Fibroblast of the aortic adventitia (primary cell): ENCODE data around the gene NUDT2. TPM values are rescaled to one million over a fixed set of nuclear protein-coding genes. Genes with fewer than 3 reads are reported as not detected.
"Not testable (repeated sequence)": the region's sequence is repeated elsewhere in the genome, so short reads cannot be mapped to it uniquely, and the experiment has no call there.

Experiments used
- DNase-seq: peaks from one replicate; pipeline ENCODE4 v3.0.0-alpha.2; 2010; ENCODE audit warnings: low read depth
- H3K4me3 ChIP-seq: 2 replicates; pipeline ENCODE4 v1.5.1; 2011; ENCODE audit warnings: low read depth, mild to moderate bottlenecking, control low read depth, low read length, moderate library complexity
- total RNA-seq: library from RNA; depleted of rRNA; stranded (reverse); fragments of >200 nt; gene quantifications from 2 replicates; pipeline ENCODE4 v1.2.3, GENCODE V29; 2012; ENCODE audit warnings: low replicate concordance
- TF ChIP-seq, protein P1 (sequence below): IDR thresholded peaks from 2 replicates; pipeline ENCODE4 v1.5.1; 2011; ENCODE audit warnings: mild to moderate bottlenecking, low read length, control low read depth, inconsistent platforms; ENCODE audit not compliant: insufficient read depth

Gene NUDT2
- total RNA-seq, 1 donor = 22.0 TPM

DNA sequence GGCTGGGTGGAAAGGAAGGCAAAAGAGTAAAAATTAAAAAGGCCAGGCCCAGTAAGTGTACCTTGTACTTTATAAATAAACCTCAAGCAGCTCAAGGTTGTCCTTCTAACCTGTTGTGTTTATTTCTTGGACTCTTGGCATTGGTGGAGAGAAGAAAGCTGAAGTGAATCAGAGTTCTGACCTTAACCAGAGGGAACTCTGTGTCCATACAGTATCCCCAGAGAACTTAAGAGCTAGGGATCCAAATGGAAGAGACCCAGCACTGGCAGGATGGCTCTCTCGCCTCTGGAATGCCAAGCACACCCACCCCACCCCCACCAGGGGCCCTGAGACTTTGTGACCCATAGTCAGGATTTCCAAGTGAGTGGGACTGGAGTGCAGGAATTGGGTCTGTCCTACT is 14.2 kb downstream of the NUDT2 start:
- TF ChIP-seq, protein P1, sequence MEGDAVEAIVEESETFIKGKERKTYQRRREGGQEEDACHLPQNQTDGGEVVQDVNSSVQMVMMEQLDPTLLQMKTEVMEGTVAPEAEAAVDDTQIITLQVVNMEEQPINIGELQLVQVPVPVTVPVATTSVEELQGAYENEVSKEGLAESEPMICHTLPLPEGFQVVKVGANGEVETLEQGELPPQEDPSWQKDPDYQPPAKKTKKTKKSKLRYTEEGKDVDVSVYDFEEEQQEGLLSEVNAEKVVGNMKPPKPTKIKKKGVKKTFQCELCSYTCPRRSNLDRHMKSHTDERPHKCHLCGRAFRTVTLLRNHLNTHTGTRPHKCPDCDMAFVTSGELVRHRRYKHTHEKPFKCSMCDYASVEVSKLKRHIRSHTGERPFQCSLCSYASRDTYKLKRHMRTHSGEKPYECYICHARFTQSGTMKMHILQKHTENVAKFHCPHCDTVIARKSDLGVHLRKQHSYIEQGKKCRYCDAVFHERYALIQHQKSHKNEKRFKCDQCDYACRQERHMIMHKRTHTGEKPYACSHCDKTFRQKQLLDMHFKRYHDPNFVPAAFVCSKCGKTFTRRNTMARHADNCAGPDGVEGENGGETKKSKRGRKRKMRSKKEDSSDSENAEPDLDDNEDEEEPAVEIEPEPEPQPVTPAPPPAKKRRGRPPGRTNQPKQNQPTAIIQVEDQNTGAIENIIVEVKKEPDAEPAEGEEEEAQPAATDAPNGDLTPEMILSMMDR = no peak
- H3K4me3 ChIP-seq = no peak overlapping the region
- DNase-seq = no peak

DNA sequence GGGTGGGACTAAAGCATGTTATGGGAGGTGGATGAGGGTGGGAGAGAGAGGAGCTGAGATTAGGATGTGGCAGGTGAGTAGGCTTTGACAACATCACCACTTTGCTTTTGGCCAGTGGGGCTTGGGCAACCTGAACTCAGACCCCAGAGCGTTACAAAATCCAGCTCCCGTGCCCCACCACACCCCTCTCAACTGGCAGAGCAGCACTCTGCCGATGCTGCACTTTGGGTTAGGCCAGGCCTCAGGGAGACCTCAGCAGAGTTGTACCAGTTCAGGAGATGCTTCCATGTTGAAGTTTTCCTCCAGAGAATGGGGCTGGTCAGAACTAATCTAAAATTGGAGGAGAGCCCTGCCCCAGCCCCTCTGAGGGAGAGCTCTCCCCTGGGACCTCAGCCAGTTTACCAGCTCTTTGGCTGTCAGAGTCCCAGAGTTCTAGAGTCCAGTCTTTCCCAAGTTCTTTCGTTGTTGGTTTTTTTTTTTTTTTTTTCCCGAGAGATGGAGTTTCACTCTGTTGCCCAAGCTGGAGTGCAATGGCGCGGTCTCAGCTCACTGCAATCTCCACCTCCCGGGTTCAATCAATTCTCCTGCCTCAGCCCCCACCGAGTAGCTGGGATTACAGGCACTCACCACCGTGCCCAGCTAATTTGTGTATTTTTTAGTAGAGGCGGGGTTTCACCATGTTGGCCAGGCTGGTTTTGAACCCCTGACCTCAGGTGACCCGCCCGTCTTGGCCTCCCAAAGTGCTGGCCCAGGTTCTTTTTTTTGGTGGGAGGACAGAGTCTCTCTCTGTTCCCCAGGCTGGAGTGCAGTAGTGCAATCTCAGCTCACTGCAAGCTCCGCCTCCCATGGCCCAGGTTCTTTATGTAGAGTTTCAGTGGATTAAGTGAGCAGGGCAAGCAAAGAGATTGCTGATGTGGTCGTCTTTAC is 17.8 kb downstream of the NUDT2 start:
- TF ChIP-seq, protein P1 = no peak
- H3K4me3 ChIP-seq = no peak overlapping the region
- DNase-seq = no peak

DNA sequence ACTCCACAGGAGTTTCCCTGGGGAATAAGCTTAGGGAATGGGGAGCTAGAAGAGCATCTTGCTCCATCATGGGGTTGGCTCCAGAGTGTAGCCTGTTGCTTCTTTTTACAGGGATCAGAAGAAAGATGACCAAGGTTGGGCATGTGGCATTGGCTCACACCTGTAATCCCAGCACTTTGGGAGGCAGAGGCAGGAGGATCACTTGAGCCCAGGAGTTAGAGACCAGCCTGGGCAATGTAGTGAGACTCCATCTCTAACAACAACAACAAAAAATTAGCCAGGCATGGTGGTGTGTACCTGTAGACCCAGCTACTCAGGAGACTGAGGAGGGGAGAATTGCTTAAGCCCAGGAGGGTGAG is 18.4 kb downstream of the NUDT2 start:
- TF ChIP-seq, protein P1 = no peak
- no peak for DNase-seq
- H3K4me3 ChIP-seq = no peak overlapping the region

DNA sequence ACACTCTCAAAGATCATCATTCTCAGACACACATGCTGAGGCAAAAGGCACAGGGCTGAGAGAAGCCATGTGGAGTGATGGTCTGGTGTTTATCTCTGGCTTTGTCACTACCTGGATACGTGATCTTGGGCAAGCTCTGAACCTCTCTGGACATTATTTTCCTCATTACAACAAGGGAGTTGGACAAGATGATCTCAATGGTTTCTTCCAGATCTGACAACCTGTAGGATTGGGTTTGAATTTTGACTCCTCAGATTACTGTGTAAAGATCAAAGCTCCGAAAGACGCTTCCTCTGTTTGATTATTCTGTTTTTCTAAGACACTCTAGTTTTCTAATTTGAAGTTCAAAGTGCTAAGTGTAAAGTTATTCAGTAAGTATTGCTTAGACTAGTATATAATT is 20.0 kb downstream of the NUDT2 start:
- no peak overlapping the region for H3K4me3 ChIP-seq
- DNase-seq = no peak
- TF ChIP-seq, protein P1 = no peak

DNA sequence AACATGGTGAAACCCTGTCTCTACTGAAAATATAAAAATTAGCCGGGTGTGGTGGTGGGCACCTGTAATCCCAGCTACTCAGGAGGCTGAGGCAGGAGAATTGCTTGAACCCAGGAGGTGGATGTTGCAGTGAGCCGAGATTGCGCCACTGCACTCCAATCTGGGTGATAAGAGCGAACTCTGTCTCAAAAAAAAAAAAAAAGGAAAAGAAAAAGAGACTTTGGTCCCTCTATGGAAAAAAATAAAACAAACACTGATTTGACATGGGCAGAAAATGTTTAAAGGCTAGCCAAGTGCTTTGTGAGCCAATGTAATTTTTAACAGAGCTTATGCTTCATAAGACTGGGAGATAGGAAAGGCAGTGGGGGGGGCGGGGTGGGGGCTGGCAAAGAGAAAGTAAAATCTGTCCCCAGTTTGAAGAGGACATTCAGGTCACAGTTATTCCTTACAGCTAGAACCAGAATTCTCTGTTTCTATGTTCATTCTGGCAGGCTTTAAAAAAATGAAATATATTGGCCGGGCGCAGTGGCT is 22.8 kb downstream of the NUDT2 start:
- H3K4me3 ChIP-seq, DNase-seq: not testable (repeated sequence)

DNA sequence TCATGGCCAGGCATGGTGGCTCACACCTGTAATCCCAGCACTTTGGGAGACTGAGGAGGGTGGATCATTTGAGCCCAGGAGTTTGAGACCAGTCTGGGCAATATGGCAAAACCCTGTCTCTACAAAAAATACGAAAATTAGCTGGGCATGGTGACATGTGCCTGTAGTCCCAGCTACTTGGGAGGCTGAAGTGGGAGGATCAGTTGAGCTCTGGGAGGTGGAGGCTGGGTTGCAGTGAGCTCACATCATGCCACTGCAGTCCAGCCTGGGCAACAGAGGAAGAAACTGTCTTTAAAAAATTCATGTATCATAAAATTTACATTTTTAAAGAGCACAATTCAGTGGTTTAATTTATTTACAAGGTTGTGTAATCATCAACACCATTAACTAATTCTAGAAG is 23.6 kb downstream of the NUDT2 start:
- DNase-seq, H3K4me3 ChIP-seq: not testable (repeated sequence)

DNA sequence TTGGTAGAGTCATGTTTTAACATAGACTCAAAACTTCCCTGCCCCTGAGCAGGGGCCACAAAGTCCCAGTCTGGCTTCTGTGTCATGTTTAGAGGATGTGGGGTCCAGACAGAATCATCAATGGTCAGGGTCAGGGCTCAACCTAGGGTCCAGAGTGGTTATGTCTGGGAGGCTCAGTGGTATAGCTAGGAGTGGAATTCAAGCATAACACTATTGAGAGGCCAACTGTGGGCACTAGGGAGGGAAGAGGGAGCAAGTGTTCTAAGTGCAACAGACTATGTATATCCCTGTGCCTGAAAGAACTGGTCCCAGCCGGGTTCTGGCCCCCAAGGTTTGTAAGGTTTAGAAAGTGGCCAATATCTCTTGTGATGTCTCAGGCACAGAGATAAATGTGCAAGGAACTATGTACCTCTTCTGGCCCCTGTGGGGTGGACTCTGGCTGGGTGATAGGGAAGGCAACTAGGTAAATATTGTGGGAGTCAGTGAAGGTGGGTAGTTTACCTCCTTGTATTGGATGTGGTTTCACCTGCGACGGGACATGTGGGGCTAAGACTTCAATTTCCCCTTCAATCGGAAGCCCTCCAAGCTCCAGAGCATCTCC is 33.3 kb downstream of the NUDT2 start:
- H3K4me3 ChIP-seq = no peak overlapping the region
- no peak for DNase-seq
- TF ChIP-seq, protein P1 = no peak
